GM21381 (cell line): ENCODE results near the gene PHLPP1.
"Not testable (repeated sequence)": the region's sequence is repeated elsewhere in the genome, so short reads cannot be mapped to it uniquely, and the experiment has no call there.

ENCODE experiments used
- ATAC-seq: cut with Tn5 transposase; IDR thresholded peaks from one replicate; pipeline ENCODE4 v1.9.1; 2021; ENCODE audit warnings: mild to moderate bottlenecking, moderate library complexity; ENCODE audit not compliant: unreplicated experiment

PHLPP1 gene

DNA sequence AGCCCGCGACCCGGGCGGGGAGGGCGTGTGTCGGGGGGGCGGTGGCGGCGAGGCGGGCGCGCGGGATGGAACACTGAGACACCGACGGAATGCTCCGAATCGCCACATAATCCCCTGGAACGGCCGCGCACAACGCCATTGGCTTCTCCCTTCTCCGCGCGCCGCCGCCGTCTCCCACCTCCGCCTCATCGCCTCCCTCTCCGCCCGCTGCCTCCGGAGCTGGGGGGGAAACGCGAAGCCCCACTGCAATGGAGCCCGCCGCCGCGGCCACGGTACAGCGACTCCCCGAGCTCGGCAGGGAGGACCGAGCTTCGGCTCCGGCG lies at the start of gene PHLPP1:
Gene PHLPP1 (plus strand): TSS at position 106 of the 323 bp plus-strand sequence. CDS start 143 bp downstream, at position 249.
- ATAC-seq, result peak; percentile 16

DNA sequence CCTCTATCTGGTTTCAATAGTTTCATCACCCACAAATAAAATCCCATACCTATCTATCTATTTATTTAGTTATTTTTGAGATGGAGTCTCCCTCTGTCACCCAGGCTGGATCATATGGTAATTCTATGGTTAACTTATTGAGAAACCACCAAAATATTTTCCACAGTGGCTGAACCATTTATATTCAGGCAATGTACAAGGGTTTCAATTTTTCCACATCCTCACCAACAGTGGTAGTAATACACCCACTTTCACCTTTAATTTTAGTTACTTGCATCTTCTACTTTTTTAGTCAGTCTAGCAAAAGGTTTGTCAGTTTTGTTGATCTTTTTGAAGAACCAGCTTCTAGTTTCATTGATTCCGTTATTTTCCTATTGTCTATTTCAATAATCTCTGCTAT lies 46.1 kb upstream of the PHLPP1 start:
- no peak for ATAC-seq

DNA sequence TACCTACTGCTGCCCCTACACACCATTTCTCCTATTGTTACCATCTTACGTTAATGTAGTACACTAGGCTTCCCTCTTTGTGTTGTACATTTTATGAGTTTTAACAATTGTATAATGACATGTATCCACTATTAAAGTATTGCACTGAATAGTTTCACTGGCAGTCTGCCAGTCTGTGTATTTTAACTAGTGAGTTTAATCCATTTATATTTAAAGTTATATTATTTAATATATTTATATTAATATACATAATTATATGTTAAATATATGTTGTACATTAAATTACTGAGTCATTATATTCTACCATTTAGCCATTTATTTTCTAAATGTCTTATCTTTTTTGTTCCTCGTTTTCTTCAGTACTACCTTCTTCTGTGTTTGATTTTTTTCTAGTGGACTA lies 44.8 kb upstream of the PHLPP1 start:
- no peak for ATAC-seq

DNA sequence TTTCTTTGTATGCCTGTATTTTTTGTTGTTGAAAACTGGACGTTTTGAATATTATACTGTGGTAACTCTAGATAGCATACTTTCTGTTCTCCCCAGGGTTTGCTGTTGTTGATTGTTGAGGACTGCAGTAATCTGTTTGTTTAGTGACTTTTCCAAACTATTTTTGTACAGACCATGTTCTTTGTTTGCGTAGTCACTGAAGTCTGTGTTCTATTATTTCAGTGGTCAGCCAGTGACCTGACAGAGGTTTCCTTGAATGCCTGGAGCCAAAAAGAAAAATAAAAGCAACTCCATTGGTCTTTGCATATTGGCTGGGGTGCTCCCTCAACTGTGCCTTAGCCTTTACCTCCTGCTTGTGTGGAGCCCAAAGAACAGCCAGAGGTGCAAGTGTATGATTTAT lies 42.7 kb upstream of the PHLPP1 start:
- ATAC-seq, result no peak

DNA sequence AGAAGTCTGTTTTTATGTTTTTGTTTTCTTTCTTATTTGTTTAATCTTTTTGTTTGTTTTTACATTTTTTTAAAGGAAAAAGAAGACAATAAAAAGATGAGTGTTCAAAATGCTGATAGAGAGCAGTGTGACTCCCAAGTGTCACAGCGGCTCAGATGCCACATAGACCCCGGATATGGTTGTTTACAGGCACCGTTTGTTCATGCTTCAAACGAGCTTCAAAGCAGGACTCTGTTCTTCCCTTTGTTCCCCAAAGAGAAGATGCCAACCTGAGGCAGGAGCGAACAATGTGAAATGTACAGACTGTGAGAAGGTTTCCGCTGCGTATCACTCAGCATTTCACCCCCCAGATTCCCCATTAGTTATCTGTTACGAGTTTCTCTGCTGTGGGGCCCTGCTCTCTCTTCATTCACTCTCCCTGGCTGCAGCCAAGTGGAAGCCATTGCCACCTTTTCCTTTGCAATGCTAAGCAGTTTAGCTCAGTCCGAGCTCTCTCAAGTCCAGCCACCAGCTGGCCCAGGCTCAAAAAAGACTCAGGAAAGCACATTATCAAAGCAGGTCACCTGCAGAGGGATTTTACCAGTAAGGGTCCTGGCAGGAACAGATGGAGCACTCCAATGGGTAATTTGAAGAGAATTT lies 36.4 kb upstream of the PHLPP1 start:
- no peak for ATAC-seq

DNA sequence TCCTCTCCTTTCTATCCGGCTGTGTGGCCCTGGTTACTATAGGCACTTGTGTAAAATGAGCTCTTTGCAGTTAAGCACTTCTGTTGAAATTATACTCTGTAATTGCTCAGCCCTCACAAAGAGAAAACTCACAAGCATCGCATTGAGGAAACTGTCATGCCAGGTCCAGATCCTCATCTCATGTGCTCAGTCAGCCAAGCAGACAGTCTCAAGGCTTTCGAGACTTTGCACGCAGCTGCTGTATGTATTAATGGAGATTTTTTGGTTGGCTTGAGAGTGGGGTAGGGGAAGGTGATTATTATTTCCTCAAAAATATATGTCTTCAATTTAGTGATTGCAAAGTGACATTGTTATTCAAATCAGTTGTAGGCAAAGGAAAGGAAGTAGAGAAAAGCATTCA lies 33.0 kb upstream of the PHLPP1 start:
- ATAC-seq, result no peak

DNA sequence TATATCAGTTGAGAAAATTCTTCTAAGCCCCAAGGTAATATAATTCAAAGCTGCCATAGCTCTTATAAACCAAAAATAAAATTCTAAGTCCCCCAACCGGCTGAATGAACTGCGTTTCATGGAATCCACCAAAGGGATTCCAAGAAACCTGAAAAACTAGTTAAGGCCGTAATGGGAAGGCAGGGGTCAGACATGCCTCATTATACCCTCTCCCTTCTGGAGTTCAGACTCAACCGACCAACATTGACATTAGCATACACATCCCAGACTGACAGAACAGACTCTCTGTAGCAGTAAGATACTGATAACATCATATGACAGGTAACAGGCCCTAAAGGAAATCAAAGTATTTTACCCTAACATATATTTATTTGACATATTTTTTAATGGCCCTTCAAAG lies 31.4 kb upstream of the PHLPP1 start:
- no peak for ATAC-seq

DNA sequence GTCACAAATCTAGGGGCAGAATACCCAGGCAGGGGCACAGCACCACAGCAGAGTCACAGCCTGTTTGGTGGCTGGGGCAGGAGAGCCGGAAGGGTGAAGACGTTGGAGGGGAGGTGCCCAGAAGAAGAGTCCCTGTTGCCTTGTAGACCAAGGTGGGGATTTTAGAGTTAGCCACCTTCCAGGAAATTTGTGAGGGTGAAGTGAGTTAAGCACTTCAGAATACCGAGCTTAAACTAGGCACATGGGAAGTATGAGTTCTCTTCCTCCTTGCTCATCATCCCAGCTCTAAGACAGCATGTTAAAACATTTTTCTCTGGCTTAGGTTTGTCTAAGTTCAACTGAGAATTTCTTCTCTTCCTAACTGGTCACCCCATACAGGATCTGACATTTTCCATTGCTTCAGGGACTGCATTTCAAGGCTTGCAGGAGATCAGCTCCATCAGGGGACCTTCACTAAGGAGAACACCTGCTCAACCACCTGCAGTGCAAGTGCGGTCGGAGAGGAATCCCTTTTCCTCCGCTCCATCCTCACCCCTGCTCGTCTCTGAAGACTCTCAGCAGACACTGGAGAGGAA lies 26.5 kb upstream of the PHLPP1 start:
- ATAC-seq, result no peak

DNA sequence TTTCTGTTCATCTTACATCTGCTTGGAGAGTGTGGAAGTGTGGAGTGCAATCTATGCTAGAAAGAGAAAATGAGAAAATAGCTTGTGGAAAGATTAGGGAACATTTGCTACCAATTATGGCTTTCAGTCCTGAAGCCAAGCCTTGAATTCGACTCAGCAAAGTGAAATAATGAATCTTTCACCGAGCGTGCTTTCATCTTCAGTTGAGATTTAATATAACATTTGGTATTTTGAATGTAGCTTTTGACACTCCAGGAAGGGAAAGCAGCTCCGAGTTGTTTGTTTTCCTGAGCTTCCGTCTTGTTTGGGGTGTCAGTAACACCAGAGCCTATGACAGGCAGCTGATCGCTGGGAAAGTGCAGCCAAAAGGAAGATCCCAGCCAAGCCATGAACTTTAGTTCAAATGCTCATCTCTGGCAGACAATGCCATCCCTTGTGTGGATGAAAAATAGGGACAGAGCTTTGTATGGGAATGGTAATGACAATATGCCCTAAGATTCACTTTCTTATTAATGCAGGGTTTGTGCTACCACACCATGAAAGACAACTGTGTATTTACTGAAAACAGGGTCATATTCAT lies 25.0 kb upstream of the PHLPP1 start:
- no peak for ATAC-seq

DNA sequence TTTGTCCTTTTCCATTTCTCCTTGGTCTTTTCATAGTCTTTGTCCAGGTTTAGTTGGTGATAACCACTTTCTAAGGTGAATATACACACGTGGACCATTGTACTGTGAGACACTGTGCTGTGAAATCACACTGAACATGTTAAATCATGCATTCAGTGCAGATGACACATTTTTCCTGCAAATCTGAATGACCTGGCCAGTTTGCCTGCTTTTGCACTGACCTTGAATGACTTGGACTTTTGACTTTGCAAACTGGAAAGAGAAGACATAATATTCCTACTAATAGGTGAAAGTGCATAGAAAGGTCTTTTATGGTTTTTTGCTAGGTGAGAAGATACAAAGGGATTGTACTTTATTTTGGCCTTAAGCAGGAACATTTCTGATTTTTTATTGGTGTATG lies 21.7 kb upstream of the PHLPP1 start:
- ATAC-seq, result no peak

DNA sequence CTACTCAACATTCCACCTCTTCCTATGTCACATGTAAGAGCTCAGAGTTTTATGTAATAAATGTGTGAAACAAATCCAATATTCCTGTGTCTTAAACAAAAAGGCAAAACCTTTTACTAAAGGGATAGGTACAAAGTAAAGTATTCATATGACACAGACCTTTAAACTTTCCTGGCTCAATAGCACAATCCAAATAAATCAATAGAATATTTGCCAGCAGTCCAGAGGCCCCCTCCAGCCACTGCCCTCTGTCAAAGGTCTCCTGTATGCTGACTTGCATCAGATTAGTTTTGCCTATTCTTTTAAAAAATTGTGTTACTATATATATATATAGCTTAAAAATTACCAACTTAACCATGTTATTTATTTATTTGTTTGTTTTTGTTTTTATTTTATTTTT lies 17.7 kb upstream of the PHLPP1 start:
- ATAC-seq, result no peak

DNA sequence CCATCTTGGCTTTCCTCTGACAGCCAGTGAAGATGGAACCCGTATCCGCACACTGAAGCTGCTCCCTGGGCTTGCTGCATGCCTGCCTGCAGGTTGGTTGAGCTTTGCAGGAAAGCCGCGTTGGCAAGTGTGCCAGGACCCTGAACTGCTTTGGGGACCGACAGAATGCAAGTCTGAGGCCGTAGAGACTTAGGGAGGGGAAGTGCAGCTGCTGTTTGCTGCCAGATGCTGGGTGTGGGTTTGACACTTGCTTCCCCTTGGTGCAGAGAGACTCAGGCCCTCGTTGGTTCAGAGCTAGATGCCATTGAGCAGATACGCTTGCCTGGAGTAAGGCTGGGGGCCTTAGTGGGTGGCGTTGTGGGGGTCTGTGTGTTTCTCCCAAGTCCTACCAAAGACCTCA lies 13.1 kb upstream of the PHLPP1 start:
- ATAC-seq, result no peak

DNA sequence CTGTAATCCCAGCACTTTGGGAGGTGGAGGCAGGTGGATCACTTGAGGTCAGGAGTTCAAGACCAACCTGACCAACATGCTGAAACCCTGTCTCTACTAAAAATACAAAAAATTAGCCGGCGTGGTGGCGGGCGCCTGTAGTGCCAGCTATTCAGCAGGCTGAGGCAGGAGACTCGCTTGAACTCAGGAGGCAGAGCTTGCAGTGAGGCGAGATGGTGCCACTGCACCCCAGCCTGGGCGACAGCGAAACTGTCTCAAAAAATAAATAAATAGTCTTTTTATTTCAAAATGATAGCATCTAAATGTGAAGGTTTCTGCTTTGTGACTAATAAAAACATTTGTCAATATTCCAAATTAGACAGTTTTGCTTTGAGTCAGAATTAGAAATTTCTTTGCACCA lies 8.5 kb upstream of the PHLPP1 start:
- ATAC-seq, result not testable (repeated sequence)

DNA sequence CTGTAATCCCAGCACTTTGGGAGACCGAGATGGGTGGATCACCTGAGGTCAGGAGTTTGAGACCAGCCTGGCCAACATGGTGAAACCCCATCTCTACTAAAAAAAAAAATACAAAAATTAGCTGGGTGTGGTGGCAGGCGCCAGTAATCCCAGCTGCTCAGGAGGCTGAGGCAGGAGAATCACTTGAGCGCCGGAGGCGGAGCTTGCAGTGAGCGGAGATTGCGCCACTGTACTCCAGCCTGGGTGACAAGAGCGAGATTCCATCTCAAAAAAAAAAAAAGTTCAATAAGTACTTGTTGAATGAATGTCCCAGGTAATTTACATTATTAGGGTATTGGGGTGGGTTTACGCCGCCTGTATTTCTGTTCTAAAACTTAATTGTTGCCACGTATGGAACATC lies 5.4 kb upstream of the PHLPP1 start:
- not testable (repeated sequence) for ATAC-seq

DNA sequence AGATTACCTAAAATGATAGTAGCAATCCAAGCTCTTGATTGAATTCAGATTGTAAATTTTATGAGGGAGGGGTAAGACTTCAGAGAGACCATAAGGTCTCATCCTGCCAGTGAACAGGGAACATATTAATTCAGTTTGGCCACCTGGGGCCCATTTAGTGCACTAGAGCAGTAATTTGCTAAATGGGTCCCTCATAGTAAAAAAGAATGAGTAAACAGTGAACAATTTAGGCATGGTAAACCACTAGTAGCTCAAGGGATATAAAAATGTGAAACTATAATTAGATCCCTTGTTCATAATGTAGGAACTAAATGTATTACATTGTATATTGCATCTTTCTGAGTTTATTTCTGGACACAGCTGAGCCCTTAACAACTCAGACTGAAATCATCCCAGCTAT lies 4.9 kb upstream of the PHLPP1 start:
- ATAC-seq, result no peak

DNA sequence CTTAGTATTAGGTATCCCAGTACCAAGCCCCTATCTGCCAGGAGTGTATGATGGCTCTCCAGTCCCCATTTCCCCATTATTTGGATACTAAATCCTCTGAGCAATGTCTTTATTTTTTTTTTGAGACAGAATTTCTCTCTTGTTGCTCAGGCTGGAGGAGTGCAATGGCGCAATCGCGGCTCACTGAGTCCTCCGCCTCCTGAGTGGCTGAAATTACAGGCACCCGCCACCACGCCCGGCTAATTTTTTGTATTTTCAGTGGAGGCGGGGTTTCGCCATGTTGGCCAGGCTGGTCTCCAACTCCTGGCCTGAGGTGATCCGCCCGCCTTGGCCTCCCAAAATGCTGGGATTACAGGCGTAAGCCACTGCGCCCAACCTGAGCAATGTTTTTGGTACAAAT lies 3.6 kb upstream of the PHLPP1 start:
- no peak for ATAC-seq

DNA sequence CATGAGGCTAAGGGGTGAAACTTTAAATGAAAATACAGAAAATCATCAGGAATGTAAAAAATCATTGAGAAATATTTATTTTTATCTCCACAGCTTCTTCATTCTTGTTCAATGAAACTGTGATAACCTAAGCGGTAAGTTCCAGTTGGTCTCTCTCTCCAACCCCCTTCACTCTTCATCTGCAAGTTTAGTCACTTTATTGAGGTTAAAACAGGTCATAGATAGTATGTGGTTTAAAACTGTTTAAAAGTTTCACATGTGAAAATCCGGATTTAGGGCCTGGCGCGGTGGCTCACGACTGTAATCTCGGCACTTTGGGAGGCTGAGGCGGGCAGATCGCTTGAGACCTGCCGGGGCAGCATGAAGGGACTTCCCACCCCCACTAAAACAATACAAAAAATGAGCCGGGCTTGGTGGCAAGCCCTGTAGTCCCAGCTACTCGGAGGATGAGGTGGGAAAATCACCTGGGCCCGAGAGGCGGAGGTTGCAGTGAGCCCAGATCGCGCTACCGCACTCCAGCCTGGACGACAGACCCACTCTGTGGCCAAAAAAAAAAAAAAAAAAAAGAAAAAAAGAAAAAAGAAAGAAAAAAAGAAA lies 1.6 kb upstream of the PHLPP1 start:
- no peak for ATAC-seq

DNA sequence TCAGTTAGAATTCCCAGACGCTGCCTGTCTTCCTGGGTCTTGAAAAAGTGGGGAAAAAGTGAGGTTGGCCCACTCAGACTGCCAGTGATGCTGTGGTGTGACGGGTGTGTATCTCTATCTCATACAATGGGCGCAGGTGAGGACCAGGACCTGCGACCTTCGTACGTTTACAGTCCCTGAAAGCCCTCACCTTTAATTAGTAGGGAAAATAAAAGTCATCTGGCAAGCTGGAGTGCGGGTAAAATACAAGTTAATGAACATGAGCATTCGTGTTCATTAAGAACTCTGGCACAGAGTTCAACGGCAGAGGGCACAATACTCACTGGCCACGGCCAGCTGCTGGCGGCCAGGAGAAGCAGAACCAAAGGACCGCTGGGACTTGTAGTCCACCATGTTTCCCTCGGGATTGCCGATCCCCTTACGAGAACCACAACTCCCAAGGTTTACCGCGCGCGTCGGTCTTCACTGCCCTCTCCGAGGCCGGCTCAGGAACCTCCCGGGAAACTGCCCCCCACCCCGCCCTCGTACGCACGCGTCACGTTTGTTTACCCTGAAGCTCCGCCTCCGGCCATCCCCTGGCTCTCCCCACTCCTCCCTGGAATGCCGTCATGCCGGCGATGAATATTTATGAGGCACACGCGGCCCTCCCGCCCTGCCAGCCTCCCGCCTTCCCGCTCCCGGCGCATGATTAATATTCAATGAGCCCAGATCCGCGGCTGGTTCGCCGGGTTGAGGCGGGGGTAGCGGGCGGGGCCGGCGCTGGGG lies 488 bp upstream of the PHLPP1 start:
- ATAC-seq, result peak; percentile 72

DNA sequence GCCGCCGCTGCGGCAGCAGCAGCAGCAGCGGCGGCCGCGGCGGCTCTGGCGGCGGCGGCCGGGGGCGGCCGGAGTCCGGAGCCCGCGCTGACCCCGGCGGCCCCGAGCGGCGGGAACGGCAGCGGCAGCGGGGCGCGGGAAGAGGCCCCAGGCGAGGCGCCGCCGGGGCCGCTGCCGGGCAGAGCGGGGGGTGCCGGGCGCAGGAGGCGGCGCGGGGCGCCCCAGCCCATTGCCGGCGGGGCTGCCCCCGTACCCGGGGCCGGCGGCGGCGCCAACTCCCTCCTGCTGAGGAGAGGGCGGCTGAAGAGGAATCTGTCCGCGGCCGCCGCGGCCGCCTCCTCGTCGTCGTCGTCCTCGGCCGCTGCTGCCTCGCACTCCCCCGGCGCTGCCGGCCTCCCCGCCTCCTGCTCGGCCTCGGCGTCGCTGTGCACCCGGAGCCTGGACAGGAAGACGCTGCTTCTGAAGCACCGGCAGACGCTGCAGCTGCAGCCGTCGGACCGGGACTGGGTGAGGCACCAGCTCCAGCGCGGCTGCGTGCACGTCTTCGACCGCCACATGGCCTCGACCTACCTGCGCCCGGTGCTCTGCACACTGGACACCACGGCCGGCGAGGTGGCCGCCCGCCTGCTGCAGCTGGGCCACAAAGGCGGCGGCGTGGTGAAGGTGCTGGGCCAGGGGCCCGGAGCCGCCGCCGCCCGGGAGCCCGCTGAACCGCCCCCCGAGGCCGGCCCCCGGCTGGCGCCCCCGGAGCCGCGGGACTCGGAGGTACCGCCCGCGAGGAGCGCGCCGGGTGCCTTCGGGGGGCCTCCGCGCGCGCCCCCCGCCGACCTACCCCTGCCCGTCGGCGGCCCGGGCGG lies 646 bp downstream of the PHLPP1 start:
- peak; percentile 27 for ATAC-seq

DNA sequence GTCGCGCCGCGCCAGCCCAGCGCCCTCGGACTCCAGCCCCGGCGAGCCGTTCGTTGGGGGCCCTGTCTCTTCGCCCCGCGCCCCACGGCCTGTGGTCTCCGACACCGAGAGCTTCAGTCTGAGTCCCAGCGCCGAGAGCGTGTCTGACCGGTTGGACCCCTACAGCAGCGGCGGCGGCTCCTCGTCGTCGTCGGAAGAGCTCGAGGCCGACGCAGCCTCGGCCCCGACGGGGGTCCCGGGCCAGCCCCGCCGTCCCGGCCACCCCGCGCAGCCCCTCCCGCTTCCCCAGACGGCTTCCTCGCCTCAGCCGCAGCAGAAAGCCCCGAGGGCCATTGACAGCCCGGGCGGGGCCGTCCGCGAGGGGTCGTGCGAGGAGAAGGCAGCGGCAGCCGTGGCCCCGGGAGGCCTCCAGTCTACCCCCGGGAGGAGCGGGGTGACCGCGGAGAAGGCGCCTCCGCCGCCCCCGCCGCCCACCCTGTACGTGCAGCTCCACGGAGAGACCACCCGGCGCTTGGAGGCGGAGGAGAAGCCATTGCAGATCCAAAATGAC lies 1.4 kb downstream of the PHLPP1 start:
- no peak for ATAC-seq
